Pulmonary artery endothelial cell (primary cell): ENCODE data around the gene ADCY6. TPM values are rescaled to one million over a fixed set of nuclear protein-coding genes. Genes with fewer than 3 reads are reported as not detected.

Experiments used
- DNase-seq: peaks from one replicate; pipeline ENCODE4 v3.0.0-alpha.2; 2011; ENCODE audit warnings: low read depth, low spot score
- total RNA-seq: library from RNA; depleted of rRNA; stranded (reverse); fragments of >200 nt; gene quantifications from 2 replicates; pipeline ENCODE4 v1.2.3, GENCODE V29; 2014

Gene ADCY6
- total RNA-seq, 1 donor from 2014 or later = 34.2 TPM

GRCh38 chr12:48786591-48787544, 2.0 kb downstream of the ADCY6 start:
- no peak for DNase-seq

GRCh38 chr12:48783432-48783831, 5.5 kb downstream of the ADCY6 start:
- DNase-seq = no peak

GRCh38 chr12:48782457-48783395, 6.2 kb downstream of the ADCY6 start:
- no peak for DNase-seq

GRCh38 chr12:48781750-48782456, 7.0 kb downstream of the ADCY6 start:
- no peak for DNase-seq

- no peak for DNase-seq
Observed at GRCh38 chr12:48780381-48781025, 8.4 kb downstream of the ADCY6 start.

GRCh38 chr12:48779869-48780268, 9.0 kb downstream of the ADCY6 start:
- DNase-seq = peak; percentile 58

- no peak for DNase-seq
Observed at GRCh38 chr12:48777501-48778400, 11.1 kb downstream of the ADCY6 start.

GRCh38 chr12:48776956-48777355, 11.9 kb downstream of the ADCY6 start:
- no peak for DNase-seq

- DNase-seq = no peak
Observed at GRCh38 chr12:48775991-48776649, 12.8 kb downstream of the ADCY6 start.

- DNase-seq = no peak
Observed at GRCh38 chr12:48775299-48775698, 13.6 kb downstream of the ADCY6 start.

GRCh38 chr12:48774516-48774915, 14.4 kb downstream of the ADCY6 start:
- no peak for DNase-seq

- DNase-seq = no peak
Observed at GRCh38 chr12:48773686-48774085, 15.2 kb downstream of the ADCY6 start.

- DNase-seq = no peak
Observed at GRCh38 chr12:48771588-48772112, 17.2 kb downstream of the ADCY6 start.

GRCh38 chr12:48770756-48771155, 18.1 kb downstream of the ADCY6 start:
- DNase-seq = no peak

- DNase-seq = no peak
Observed at GRCh38 chr12:48768736-48769135, 20.2 kb downstream of the ADCY6 start.

GRCh38 chr12:48768147-48768546, 20.7 kb downstream of the ADCY6 start:
- DNase-seq = no peak

- no peak for DNase-seq
Observed at GRCh38 chr12:48767521-48767920, 21.4 kb downstream of the ADCY6 start.

- no peak for DNase-seq
Observed at GRCh38 chr12:48767047-48767446, 21.8 kb downstream of the ADCY6 start.

GRCh38 chr12:48765753-48766162, 23.1 kb downstream of the ADCY6 start:
- no peak for DNase-seq
